ENCODE measurements around the gene PRTN3. TPM values are rescaled to one million over a fixed set of nuclear protein-coding genes. Genes with fewer than 3 reads are reported as not detected.

PRTN3 gene
- not detected in 2 replicates for total RNA-seq

GRCh38 chr19:840519-841206 lies at the start of gene PRTN3:
Gene PRTN3, plus strand, starts transcription at chr19:840999. Its CDS starts 10 bp downstream, at chr19:841009.

GRCh38 chr19:796692-797527 lies 43.9 kb upstream of the PRTN3 start, which contains the start of gene PTBP1:
Gene PTBP1, plus strand, starts transcription at chr19:797452. Its CDS starts 46 bp downstream, at chr19:797498.

GRCh38 chr19:821825-822503 lies 18.8 kb upstream of the PRTN3 start, which contains the start of gene PLPPR3:
Gene PLPPR3, minus strand, starts transcription at chr19:821955. Its CDS starts 396 bp downstream, at chr19:821559.

GRCh38 chr19:827710-828321 lies 13.0 kb upstream of the PRTN3 start, which contains the start of gene AZU1:
Gene AZU1, plus strand, starts transcription at chr19:827837. Its CDS starts 10 bp downstream, at chr19:827847.

GRCh38 chr19:852136-853013 lies 11.6 kb downstream of the PRTN3 start, which contains the start of gene ELANE:
Gene ELANE, plus strand, starts transcription at chr19:852303. Its CDS starts 26 bp downstream, at chr19:852329.

GRCh38 chr19:858868-859843 lies 18.4 kb downstream of the PRTN3 start, which contains the start of gene CFD:
Gene CFD, plus strand, starts transcription at chr19:859664. Its CDS starts 26 bp downstream, at chr19:859690.

GRCh38 chr19:892894-893689 lies 52.3 kb downstream of the PRTN3 start, which contains the start of the genes MED16 and RNU6-9:
Gene MED16, minus strand, starts transcription at chr19:893187. Its CDS starts 2,056 bp downstream, at chr19:891131.
Gene RNU6-9, plus strand, starts transcription at chr19:893484.

Other genes starting within 250 kb of the PRTN3 start
- 24.3 and 37.9 TPM in 2 replicates for gene POLRMT, start 207.5 kb upstream of the PRTN3 start, total RNA-seq
- not detected in 2 replicates for gene FGF22, start 201.1 kb upstream of the PRTN3 start, total RNA-seq
- 16.6 and 29.8 TPM in 2 replicates for gene RNF126, start 177.8 kb upstream of the PRTN3 start, total RNA-seq
- gene FSTL3, start 164.6 kb upstream of the PRTN3 start, total RNA-seq = 189 and 372 TPM in 2 replicates
- not detected in 2 replicates for gene PRSS57, start 145.5 kb upstream of the PRTN3 start, total RNA-seq
- gene PALM, start 132.1 kb upstream of the PRTN3 start, total RNA-seq = 0.28 and 0.89 TPM in 2 replicates
- gene MISP, start 89.9 kb upstream of the PRTN3 start, total RNA-seq = not detected in 2 replicates
- 69.5 and 117 TPM in 2 replicates for gene PTBP1, start 43.5 kb upstream of the PRTN3 start, total RNA-seq
- 0.59 and 0.78 TPM in 2 replicates for gene PLPPR3, start 19.0 kb upstream of the PRTN3 start, total RNA-seq
- gene AZU1, start 13.2 kb upstream of the PRTN3 start, total RNA-seq = not detected in 2 replicates
- not detected in 2 replicates for gene ELANE, start 11.3 kb downstream of the PRTN3 start, total RNA-seq
- 1.7 and 3.6 TPM in 2 replicates for gene CFD, start 18.7 kb downstream of the PRTN3 start, total RNA-seq
- gene MED16, start 52.2 kb downstream of the PRTN3 start, total RNA-seq = 28.8 and 44.4 TPM in 2 replicates
- gene RNU6-9, start 52.5 kb downstream of the PRTN3 start, total RNA-seq = not detected in 2 replicates
- gene R3HDM4, start 72.2 kb downstream of the PRTN3 start, total RNA-seq = 21.1 and 32.8 TPM in 2 replicates
- gene KISS1R, start 76.3 kb downstream of the PRTN3 start, total RNA-seq = not detected in 2 replicates
- gene ARID3A, start 85.0 kb downstream of the PRTN3 start, total RNA-seq = 28.2 and 30.3 TPM in 2 replicates
- gene WDR18, start 143.3 kb downstream of the PRTN3 start, total RNA-seq = 36.4 and 47.5 TPM in 2 replicates
- gene GRIN3B, start 159.4 kb downstream of the PRTN3 start, total RNA-seq = 0.59 and 0.65 TPM in 2 replicates
- 67.4 and 96.1 TPM in 2 replicates for gene TMEM259, start 180.1 kb downstream of the PRTN3 start, total RNA-seq
- gene RNU6-2, start 180.5 kb downstream of the PRTN3 start, total RNA-seq = not detected in 2 replicates
- gene CNN2, start 185.6 kb downstream of the PRTN3 start, total RNA-seq = 284 and 606 TPM in 2 replicates
- 9.2 and 10.2 TPM in 2 replicates for gene ABCA7, start 199.1 kb downstream of the PRTN3 start, total RNA-seq
- gene ARHGAP45, start 226.2 kb downstream of the PRTN3 start, total RNA-seq = 0.89 and 0.97 TPM in 2 replicates